Muscle of back (tissue), 13 donors: ENCODE measurements around the gene GLP2R. TPM values are rescaled to one million over a fixed set of nuclear protein-coding genes. Genes with fewer than 3 reads are reported as not detected.
"Not testable (repeated sequence)": the region's sequence is repeated elsewhere in the genome, so short reads cannot be mapped to it uniquely, and the experiment has no call there.

Experiments
- DNase-seq, 3 donors: peaks; one replicate each; pipeline versions ENCODE4 v3.0.0 to v3.0.0-alpha.2; 2013
- long read RNA-seq, 9 donors: transcript quantifications; one replicate each; lab custom pipeline, GENCODE V29; 2026
- polyA plus RNA-seq, 10 donors: library from polyadenylated mRNA; unstranded; fragments of 120-200 nt; gene quantifications; one replicate each; pipeline ENCODE4 v1.2.1, GENCODE V29; 2013; ENCODE audit not compliant: insufficient read length in 10 of 10

Gene GLP2R, protein sequence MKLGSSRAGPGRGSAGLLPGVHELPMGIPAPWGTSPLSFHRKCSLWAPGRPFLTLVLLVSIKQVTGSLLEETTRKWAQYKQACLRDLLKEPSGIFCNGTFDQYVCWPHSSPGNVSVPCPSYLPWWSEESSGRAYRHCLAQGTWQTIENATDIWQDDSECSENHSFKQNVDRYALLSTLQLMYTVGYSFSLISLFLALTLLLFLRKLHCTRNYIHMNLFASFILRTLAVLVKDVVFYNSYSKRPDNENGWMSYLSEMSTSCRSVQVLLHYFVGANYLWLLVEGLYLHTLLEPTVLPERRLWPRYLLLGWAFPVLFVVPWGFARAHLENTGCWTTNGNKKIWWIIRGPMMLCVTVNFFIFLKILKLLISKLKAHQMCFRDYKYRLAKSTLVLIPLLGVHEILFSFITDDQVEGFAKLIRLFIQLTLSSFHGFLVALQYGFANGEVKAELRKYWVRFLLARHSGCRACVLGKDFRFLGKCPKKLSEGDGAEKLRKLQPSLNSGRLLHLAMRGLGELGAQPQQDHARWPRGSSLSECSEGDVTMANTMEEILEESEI
- polyA plus RNA-seq = under 1 TPM in 4 of 10 donors, not detected in 6; 0.05 to 0.15 (median 0.08) TPM
- long read RNA-seq, donor 1 = 0 reads
- long read RNA-seq, donor 2 = 0 reads
- long read RNA-seq, donor 3 = 0 reads
- long read RNA-seq, donor 4 = 0 reads
- long read RNA-seq, donor 5 = 0 reads
- long read RNA-seq, donor 6 = 0 reads
- long read RNA-seq, donor 7 = 0 reads
- long read RNA-seq, donor 8 = 0 reads
- long read RNA-seq, donor 9 = 0 reads

DNA sequence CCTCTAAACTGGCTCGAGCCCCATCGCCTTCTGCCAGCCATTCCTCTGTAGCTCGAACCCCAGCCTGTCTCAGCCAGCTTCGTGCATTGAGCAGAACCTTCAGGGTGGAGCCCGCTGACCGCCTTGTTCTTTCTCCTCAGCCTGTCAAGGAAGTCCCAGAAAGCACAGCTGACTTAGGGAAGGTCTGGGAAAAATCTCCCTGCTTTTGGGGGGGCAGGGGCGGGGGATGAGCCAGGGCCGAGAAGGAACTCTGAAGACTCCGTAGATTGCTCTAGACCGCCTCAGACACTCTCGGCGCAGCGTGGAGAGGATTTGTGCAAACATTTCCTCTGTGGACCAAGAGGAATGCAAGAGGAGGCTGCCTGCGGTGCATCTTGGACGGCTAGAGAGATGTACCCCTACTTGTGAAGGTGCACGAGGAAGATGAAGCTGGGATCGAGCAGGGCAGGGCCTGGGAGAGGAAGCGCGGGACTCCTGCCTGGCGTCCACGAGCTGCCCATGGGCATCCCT lies at the start of gene GLP2R:
Gene GLP2R, plus strand, starts transcription at position 284 of the 510 bp plus-strand sequence. Its CDS starts 140 bp downstream, at position 424.
- DNase-seq = no peak

DNA sequence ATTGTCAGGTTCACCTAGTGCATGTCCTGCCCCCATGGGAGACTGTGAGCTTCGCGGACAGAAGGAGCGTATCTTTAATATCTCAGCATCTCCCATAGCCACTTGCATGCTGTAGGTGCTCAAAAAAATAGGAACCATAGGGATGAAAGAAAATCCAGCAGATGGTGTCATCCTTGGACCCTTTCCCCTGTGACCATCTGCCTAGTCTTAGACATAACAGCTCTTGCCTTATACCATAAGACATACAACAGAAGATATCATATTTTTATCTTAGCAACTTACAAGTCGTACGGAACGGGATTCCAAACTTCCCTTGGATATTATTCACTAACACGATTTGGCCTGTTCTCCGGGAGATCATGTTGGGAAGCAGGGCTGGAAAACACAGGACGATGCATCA lies 48.8 kb upstream of the GLP2R start:
- DNase-seq = no peak

DNA sequence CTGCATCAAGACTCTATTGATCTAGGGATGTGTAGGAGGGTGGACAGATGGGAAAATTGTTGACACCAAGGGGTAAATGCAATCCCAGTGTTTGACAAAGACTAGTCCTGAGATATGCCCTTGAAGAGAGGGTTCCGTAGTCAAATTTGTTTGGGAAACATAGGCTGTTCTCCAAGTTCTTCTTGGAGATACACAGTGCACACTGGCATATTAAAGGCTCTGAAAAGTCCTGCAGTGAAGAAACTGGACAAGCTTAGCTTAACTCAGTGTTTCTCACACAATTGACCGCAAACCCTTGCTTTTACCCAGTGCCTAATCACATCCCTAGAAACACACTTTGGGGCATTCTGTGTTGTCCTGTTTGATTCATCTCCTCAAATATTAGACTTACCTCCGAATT lies 45.2 kb upstream of the GLP2R start:
- no peak for DNase-seq

DNA sequence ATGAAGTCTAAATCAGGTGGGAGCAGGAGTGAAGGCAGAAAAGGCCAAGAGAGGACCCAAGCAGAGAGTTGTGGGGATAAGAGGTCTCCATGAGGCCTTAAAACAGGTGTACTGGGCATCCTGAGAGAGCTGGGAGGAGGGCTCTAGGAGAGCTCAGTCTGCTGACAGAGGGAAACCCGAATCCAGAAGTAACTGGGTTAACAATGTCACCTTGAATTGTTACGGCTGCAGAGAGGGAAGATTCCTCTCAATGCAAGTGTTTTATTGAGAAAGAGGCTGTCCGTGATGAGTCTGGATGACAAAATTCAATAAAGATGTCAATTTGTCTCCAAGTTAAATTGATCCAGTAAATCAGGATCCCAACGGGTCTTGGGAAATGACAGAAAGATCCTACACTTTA lies 42.7 kb upstream of the GLP2R start:
- DNase-seq = no peak

DNA sequence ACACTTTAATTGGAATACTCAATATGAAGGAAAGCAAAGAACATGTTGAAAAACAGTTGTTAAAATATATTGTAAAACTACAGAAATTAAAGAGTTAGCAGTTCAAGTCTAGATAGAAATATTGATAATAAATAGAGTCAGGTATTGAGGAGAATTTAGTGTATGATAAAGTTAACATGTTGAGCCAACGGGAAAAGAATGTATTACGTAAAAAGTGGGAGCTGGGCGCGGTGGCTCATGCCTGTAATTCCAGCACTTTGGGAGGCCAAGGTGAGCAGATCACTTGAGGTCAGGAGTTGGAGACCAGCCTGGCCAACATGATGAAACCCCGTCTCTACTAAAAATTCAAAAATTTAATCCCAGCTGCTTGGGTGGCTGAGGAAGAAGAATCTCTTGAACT lies 42.3 kb upstream of the GLP2R start:
- not testable (repeated sequence) for DNase-seq

DNA sequence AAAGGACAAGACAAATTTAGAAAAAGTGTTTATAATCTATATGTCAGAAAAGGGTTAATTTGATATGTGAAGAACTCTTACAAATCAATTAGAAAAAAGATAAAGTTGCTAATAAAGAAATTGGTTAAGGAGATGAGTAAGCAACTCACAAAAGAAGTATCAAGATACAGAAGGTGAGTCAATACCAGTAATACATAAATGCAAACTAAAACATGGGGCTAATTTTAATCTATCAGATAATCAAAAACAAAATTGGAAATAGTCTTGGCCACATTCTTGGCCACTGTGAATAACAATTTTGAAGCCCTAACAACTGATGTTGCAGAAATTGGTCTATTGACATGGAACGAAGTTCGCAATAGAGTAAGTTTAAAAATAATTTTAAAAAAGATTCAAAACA lies 41.2 kb upstream of the GLP2R start:
- DNase-seq = no peak

DNA sequence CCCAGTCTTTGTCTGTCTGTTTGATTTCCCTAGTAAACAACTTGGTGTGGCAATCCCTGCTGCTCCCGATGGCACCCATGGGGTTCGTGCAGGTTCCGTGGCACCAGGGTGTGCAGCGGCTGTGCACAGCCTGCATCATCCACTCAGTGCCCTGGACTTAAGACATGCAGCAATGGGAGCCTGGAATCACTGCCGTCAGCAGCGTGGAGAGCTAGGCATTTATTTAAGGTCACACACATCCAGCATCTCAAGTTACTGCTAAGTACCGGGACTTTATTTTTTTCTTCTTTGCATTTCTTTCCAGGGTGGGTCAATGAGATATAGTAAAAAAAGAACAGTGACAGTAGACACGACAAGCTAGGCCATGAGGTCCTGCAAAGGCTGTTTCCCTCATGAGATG lies 37.1 kb upstream of the GLP2R start:
- peak in 1 of 3 donors; percentile 9 for DNase-seq

DNA sequence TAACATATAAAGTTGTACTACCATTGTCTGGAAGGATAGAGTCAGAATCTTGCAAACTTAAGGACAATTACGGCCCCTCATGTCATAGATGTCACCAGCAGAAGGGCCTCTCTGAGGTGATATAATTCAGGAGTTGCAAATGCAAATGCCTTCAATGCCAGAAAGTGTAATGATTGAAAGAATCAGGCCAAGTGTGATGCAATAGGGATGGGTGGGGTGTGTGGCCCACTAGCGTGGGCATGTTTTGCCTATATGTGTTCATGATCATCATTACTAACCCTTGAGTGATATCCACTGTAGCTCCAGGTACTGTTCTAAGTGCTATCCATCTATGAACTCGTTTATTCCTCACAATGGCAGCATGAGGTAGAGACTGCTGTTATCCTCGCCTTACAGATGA lies 35.4 kb upstream of the GLP2R start:
- DNase-seq = no peak

DNA sequence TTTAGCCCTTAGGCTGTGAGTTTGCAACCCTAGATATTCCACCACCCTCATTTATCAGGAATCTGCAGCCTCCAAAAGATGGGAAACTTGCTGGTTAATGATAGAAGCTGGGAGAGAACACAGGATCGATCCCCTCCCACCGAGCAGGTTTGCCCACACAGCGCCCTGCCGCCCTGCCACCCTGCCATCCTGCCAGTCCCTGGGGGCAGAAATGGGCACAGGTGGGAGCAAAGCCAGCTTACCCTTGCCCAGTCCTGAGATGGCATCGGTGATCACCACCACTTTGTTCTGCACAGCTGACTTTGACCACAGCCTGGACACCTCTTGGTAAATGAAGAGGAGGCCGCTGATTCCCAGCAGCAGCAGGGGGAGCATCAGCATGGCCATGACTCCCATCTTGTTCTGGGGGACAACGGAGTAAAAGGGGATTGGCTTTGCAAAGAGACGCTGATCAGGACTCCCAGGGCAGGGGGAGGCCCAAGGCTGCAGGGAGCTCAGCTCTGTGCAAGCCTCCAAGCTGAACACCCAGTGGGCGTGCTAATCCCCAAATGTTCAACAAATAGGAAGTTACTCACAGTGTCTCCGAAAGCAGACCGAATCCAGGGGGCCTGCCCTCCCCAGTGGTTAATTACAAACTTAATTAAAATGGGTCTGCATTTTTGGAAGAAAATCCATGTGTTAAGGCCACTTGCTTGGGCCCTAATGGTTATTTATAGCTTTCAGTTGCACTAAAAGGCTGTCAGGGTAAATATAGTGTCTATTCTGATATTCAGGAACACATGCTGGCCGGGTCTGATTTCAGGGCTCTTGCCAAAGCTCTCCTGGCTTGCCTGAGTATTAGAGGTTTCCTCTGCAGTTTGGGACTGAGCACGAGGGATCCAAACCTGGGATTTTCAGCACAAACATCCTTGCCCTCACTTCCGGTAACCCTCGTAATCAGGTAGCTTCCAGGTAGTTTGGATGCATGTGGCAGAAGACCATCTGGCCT lies 34.5 kb upstream of the GLP2R start, which contains the start of gene DHRS7C:
Gene DHRS7C, minus strand, starts transcription at position 704 of the 988 bp plus-strand sequence. Its CDS starts 308 bp downstream, at position 396.
- peak; percentile 49 to 75 (median 64) for DNase-seq

DNA sequence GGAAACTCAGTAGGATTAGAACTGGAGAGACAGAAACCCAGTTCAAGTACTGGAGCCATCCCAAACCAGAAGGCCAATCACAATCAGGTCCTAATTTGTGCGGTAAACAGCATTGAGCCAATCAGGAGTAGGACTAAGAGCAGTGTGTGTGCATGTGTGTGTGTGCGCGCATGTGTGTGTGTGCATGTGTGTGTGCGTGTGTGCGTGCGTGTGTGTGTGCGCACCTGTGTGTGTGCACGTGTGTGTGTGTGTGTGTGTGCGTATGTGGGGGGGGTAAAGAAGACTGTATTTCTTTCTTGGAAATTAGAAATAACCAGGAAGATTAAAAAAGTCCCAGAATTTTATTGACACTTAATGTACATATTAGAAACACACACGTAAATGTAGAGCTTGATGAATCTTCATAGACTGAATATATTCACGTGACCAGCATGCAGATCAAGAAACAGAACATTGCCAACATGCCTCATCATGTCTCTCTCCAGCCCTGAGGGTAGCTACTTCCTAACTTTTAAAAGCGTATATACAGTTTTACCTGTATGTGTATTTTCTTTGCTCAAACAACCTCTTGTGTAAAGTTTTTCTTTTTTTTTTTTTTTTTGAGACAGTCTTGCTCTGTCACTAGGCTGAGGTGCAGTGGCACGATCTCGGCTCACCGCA lies 33.4 kb upstream of the GLP2R start:
- DNase-seq = no peak

DNA sequence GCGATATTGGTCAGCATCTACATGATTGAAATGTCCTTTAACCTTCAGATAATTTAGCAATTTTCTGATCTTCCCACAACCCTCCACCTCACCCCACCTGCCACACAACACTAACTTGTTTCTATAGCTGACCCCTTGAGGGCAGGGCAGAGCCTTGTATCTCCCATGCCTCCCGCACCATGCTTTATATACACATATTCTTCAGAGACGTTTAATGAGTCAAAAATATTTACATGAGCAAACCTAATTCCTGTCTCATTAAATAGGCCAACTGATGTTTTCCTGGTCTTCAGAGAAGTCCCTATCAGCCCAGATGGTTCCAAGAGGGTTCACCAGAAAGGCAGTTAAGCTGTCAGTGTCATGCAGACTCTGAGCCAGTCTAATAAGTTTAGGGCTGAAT lies 27.7 kb upstream of the GLP2R start:
- no peak for DNase-seq

DNA sequence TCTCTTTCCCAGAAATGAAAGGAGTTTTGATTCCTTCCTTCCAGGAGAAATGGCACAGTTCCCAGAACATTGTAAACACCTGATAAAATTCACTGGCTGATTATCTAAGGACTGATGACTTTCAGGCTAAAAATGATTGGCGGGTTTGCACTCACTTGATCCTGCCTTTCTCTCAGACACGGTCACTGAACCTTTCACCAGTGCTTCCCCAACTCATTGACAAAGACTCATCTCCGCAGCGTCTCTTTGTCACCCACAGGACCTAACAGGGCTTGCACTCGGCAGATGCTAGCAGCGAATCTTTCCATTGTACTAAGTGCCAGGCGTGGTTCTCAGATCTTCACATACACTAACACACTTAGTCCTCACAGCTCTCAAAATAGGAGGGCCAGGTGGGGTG lies 27.0 kb upstream of the GLP2R start:
- no peak for DNase-seq

DNA sequence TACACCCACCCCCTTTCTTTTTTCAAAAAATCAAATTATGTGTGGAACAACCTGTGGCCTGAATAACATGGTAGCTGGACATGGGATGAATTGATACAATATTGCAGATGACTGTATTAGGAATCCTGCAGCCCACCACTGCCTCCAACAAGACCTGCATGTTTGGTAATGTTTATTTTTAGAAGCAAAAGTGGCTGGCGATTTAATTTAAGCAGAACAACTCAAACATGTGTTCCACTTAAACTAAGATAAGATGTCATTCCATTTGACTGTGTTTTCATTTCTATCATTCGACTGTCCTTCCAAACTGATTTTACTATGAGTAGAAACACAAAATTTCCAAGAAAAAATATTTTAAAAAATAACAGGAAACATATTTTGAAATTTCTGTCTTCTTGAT lies 24.2 kb upstream of the GLP2R start:
- no peak for DNase-seq

DNA sequence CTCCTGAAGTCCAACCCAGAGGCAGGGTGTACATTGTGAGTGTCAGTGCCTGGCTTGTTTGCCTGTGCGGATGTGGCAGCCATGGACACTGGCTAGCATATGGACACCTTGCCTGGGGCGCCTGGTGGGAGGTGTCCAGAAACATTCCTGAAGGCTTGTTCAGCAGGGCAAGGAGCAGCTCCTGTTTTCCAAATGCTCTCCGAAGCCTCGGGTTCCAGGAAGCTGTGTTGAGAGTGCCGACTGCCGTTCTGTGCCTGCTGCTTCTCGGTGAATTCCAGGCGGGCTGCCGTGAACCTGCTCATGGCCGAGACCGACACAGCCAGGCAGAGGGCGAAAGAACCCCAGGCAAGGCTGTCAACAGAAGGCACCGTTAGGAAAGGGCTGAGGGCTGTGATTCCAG lies 23.4 kb upstream of the GLP2R start:
- DNase-seq = no peak

DNA sequence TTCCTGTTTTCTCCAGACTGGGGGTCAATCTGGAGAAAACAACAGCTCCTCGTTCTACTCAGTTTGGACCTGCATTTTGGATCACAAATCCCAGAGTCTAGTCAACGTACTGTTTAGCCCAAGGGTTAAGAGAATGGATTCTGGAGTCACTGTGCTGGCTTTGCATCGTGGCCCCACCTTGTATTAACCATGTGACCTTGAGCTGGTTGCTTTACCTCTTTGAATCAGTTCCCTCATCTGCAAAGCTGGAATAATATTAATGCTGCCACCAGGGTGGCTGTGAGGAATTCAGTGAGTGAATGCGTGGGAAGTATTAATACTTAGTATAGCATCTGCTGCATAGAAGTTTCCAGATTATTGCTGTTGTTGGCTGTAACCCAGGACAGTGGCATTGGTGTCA lies 23.0 kb upstream of the GLP2R start:
- DNase-seq = no peak

DNA sequence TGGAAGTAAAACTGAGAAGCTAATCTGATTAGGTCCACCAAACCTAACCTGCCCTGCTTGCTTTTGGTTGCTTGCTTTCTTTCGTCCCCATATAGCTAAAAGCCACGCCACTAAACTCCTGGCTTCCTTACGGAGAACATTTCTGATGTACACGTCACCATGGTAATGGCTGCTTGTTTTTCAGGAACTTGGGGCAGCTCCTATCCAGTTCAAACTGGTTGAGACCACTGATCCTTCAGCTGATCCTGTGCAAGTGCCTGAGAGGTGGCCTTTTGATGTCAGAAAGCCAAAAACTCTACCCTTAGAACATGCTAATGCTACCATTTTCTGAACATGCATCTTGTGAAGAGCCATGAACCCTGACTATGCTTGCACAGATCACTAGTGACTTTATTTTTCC lies 20.0 kb upstream of the GLP2R start:
- no peak for DNase-seq

DNA sequence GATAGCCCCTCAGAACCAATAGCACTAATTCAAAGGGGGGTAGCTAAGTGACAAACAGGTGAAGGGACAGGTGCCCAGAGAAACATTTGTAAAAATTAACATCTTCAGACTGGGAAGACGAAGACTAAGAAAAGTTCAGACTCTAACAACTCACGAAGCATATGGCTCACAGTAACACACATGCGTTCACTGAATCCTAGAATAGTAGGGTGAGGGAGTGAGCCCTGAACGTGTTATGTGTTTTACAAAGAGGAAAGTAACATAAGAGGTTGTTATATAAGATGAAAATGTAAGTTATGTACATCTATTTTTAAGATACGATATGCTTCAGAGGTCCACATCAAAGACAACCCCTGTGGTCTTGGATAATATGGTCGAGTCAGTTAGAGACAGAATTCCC lies 19.0 kb upstream of the GLP2R start:
- no peak for DNase-seq

DNA sequence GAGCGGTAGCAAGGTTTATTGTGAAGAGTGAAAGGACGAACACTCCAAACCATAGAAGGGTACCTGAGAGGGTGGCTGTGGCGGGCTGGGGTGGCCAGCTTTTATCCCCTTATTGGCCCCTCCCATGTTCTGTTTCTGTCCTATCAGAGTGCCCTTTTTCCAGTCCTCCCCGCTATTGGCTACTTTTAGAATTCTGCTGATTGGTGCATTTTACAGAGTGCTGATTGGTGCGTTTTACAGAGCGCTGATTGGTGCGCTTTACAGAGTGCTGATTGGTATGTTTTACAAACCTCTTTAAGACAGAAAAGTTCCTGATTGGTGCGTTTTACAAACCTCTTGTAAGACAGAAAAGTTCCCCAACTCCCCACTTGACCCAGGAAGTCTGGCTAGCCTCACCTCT lies 16.3 kb upstream of the GLP2R start:
- DNase-seq = no peak

DNA sequence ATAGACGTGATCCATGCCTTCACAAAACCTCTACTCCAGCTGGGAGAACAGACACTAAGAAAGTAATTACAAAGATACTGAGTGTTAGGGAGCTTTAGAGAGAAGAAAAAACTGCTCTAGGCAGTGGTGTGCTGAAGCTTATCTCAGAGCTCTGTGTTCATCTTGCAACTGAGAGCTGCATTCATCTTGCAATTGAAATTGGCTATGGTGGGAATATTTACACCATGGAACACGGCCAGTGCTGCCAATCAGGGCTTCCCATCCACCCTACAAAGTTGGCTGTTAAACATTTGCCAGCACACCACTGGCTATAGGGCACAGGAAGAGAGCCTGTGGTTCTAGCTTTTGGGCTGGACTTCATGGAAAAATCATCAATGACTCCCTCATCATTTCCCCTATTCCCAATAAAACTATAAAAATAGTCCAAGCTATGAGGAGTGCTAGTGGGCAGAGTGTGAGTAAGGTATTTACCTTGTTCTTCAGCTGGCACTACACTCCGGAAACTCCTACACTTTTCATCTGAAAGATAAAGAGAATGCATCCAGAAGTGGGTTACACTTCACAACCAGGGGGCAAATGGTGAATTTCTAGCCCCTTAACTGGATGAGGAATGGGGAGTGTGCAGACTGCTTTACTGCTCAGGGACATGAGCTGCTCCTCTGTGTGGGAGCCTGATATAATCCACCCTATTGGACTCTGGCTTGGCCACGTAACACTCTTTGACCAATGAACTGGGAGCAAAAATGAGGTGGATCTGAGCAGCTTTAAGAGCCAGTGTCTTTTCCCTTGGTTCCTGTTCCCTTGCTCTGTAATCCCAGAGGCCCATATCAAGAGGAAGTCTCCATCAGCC lies 15.4 kb upstream of the GLP2R start:
- no peak for DNase-seq

DNA sequence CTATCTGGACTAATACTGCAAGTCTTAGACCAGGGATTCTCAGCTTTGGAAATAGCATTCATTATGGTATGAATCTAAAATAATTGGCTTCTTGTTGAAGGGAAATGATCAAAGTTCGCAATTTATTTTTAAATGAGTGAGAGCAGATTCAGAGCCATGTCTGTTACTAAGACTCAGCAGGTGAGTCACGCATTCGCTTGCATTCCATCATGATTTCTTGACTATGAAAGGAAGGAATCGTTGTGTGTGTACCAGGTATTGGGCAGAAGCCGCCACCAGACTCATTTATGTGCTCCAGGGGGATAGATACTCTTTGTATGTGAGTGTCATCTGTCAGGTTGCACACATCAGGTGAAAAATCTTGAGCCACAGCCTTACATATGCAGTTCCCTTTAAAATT lies 14.6 kb upstream of the GLP2R start:
- no peak for DNase-seq
